Stomach smooth muscle (tissue), 2 donors: ENCODE results near the gene HOXC12.

Experiments
- H3K27ac ChIP-seq: one replicate; pipeline ENCODE4 v1.7.0; 2013; ENCODE audit warnings: mild to moderate bottlenecking, low read length, inconsistent platforms
- H3K27me3 ChIP-seq, 2 donors: one replicate each; pipeline ENCODE4 v1.7.0; 2013; ENCODE audit warnings: low read length in 2 of 2; ENCODE audit not compliant: insufficient read depth in 2 of 2, control insufficient read depth in 1 of 2
- H3K36me3 ChIP-seq, 2 donors: one replicate each; pipeline ENCODE4 v1.7.0; 2013; ENCODE audit warnings: low read length in 2 of 2; ENCODE audit not compliant: control insufficient read depth in 2 of 2, insufficient read depth in 2 of 2
- H3K4me1 ChIP-seq: one replicate; pipeline ENCODE4 v1.7.0; 2013; ENCODE audit warnings: low read length; ENCODE audit not compliant: control insufficient read depth, insufficient read depth
- H3K4me3 ChIP-seq, 2 donors: one replicate each; pipeline ENCODE4 v1.7.0; 2013; ENCODE audit warnings: low read length in 2 of 2
- H3K9ac ChIP-seq, 2 donors: one replicate each; pipeline ENCODE4 v1.7.0; 2013; ENCODE audit warnings: low read length in 2 of 2, mild to moderate bottlenecking in 1 of 2
- H3K9me3 ChIP-seq, 2 donors: one replicate each; pipeline ENCODE4 v1.7.0; 2013; ENCODE audit warnings: low read length in 2 of 2; ENCODE audit not compliant: control insufficient read depth in 2 of 2
- donor health status: healthy.
- donor health status: Pancreatic carcinoma.

Gene HOXC12

GRCh38 chr12:53951577-53952334 lies 2.9 kb upstream of the HOXC12 start:
- Histone ChIP-seq H3K9ac (no peak overlapping the region), H3K4me1 (peaks cover 13% of the 10 kb centered on the region), H3K4me3 (no peak overlapping the region), H3K36me3 (no peaks in the 10 kb centered on the region), H3K27ac (no peak overlapping the region), H3K9me3 (no peaks in the 10 kb centered on the region), H3K27me3 (peaks cover 90 to 97% of the 10 kb centered on the region in 2 donors)

GRCh38 chr12:53952335-53952694 lies 2.4 kb upstream of the HOXC12 start:
- no peak overlapping the region for H3K27ac ChIP-seq
- H3K4me3 ChIP-seq = no peak overlapping the region
- H3K27me3 ChIP-seq = peaks cover 92 to 99% of the 10 kb centered on the region in 2 donors
- no peak overlapping the region for H3K9ac ChIP-seq
- no peaks in the 10 kb centered on the region for H3K36me3 ChIP-seq
- peaks cover 13% of the 10 kb centered on the region for H3K4me1 ChIP-seq
- H3K9me3 ChIP-seq = no peaks in the 10 kb centered on the region

DNA sequence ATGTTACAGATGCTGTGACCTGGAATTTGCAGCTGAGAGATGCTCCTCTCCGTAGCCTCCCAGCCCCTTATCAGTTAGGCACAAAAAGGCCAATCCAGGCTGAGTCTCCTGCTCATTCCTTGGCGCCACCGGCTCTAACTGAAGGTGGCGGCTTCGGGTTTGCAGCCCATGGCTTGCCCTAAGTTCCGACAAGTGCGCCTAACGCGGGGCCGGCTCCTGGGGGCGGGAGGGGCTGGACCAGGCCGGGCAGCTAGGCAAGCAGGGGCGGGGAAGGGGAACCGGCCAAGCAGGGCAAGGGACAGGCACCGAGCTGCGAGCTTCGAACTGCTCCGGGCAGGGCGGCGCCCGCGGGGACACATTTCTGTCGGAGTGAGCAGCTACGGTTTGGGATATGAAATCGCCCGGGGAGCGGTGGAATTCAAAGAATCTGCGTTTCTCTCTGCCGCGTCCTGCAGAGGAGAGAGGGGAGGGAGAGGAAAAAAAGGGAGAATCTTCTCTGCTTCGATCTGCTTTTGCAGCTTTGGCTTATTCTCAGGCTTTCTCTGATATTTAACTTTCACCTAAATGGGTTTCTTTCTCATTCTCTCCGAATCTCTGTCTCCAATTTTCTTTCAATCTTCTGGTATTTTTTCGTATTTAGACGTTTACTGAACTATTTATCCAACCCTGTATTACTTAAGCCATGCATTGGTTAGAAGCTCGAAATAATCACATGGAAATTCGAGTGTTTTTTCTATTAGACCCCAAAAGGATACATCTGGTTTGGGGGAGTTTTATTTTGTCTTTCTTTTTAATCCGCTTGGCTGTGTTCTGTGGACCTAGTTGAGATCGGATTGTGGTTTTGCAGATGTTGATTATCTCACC lies 1.6 kb upstream of the HOXC12 start:
- H3K36me3 ChIP-seq = no peaks in the 10 kb centered on the region
- no peaks in the 10 kb centered on the region for H3K9me3 ChIP-seq
- no peak overlapping the region for H3K9ac ChIP-seq
- H3K27ac ChIP-seq = no peak overlapping the region
- H3K27me3 ChIP-seq = peaks cover 94 to 100% of the 10 kb centered on the region in 2 donors
- H3K4me3 ChIP-seq = no peak overlapping the region
- peaks cover 13% of the 10 kb centered on the region for H3K4me1 ChIP-seq

GRCh38 chr12:53953831-53954693 lies 641 bp upstream of the HOXC12 start:
- Histone ChIP-seq H3K27ac (no peak overlapping the region), H3K4me1 (peaks cover 13% of the 10 kb centered on the region), H3K27me3 (peaks cover 94 to 98% of the 10 kb centered on the region in 2 donors), H3K9ac (no peak overlapping the region), H3K9me3 (no peaks in the 10 kb centered on the region), H3K4me3 (no peak overlapping the region), H3K36me3 (no peaks in the 10 kb centered on the region)

DNA sequence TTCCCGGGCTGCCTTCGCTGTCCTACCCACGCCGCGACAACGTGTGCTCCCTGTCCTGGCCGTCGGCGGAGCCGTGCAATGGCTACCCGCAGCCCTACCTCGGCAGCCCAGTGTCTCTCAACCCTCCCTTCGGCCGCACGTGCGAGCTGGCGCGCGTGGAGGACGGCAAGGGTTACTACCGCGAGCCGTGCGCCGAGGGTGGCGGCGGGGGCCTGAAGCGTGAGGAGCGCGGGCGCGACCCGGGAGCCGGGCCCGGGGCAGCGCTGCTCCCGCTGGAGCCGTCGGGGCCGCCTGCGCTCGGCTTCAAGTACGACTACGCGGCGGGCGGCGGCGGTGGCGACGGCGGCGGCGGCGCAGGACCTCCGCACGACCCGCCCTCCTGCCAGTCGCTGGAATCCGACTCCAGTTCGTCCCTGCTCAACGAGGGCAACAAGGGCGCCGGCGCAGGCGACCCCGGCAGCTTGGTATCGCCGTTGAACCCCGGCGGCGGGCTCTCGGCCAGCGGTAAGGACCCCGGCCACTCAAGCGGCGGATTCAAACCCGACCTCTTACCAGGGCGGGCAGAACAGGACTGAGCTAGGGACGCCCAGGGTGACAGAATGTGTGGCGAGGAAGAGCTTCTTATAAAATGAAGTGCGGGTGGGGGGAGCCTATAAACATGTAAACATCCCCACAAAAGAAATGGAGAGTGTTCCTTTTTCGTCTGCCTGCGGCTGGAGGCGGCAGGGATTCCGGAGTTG lies 503 bp downstream of the HOXC12 start:
- Histone ChIP-seq H3K36me3 (no peaks in the 10 kb centered on the region), H3K27ac (no peak overlapping the region), H3K27me3 (peaks cover 94 to 98% of the 10 kb centered on the region in 2 donors), H3K9me3 (no peaks in the 10 kb centered on the region), H3K4me1 (peaks cover 13% of the 10 kb centered on the region), H3K9ac (no peak overlapping the region), H3K4me3 (no peak overlapping the region)

DNA sequence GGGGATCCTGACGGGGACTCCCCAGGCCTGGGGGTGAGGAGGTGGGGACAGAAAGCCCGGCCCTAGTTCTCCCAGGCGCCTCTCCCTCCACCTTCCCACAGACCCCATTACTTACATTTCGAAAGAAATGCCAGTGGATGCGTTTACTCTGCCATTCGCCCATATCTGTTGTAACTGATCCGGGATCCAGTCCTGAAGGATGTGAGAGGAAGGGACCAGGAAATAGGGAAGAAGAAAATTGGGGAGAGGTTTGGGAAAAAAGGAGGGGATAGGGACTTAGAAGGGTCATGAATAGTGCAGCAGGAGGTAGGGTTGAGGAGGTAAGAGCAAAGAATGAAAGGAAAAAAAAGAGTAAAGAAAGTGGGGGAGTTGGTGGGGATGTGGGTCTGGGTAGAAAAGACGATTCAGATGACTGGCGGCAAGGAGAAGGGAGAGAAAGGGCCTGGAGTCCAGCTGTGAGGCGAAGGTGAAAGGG lies 1.1 kb downstream of the HOXC12 start:
- H3K9me3 ChIP-seq = no peaks in the 10 kb centered on the region
- peaks cover 13% of the 10 kb centered on the region for H3K4me1 ChIP-seq
- H3K36me3 ChIP-seq = no peaks in the 10 kb centered on the region
- peaks cover 93 to 98% of the 10 kb centered on the region in 2 donors for H3K27me3 ChIP-seq
- no peak overlapping the region for H3K4me3 ChIP-seq
- no peak overlapping the region for H3K27ac ChIP-seq
- H3K9ac ChIP-seq = no peak overlapping the region

- Histone ChIP-seq H3K27ac (no peak overlapping the region), H3K4me1 (peaks cover 14% of the 10 kb centered on the region), H3K9ac (no peak overlapping the region), H3K4me3 (no peak overlapping the region), H3K27me3 (peaks cover 93 to 98% of the 10 kb centered on the region in 2 donors), H3K9me3 (no peaks in the 10 kb centered on the region), H3K36me3 (no peaks in the 10 kb centered on the region)
Observed at GRCh38 chr12:53956251-53956887, 1.7 kb downstream of the HOXC12 start.

DNA sequence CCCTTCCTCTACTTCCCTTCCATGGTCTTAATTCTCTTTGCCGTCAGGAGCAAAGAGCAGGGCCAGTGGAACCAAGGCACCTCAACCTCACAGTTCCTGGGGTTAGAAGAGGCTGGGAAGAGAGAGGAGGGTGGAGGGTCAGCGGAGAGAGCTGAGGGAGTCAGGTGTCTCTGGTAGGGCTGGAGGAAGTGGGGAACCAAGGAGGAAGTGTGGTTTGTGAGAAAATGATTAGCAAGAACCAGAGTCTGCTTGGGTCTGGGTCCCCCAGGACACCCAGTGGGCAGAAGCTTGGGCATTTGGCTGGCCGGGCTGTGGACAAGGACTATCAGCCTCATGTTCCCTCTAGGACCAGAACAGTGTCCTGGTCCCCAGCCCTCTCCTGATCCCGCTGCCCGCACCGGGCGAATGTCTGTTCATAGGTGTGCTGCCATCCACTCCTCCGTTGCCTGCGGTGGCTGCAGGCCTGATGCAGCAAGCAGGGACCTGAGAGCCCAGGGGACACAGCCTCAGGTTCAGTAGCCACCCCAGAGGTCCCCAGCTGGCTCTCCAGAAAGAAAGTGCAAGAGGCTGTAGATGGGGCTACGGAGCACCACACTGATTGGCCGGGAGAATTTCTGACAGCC lies 2.3 kb downstream of the HOXC12 start:
- Histone ChIP-seq H3K36me3 (no peaks in the 10 kb centered on the region), H3K27me3 (peaks cover 93 to 98% of the 10 kb centered on the region in 2 donors), H3K9ac (no peak overlapping the region), H3K4me3 (no peak overlapping the region), H3K27ac (no peak overlapping the region), H3K4me1 (peaks cover 8% of the 10 kb centered on the region), H3K9me3 (no peaks in the 10 kb centered on the region)

- Histone ChIP-seq H3K4me3 (no peak overlapping the region), H3K9me3 (no peaks in the 10 kb centered on the region), H3K36me3 (no peaks in the 10 kb centered on the region), H3K9ac (no peak overlapping the region), H3K4me1 (peaks cover 8% of the 10 kb centered on the region), H3K27me3 (peaks cover 91 to 98% of the 10 kb centered on the region in 2 donors), H3K27ac (no peak overlapping the region)
Observed at GRCh38 chr12:53958128-53958527, 3.4 kb downstream of the HOXC12 start.
